Endometrial microvascular endothelial cells (primary cell): ENCODE measurements around the gene GSX2. TPM values are rescaled to one million over a fixed set of nuclear protein-coding genes. Genes with fewer than 3 reads are reported as not detected.

ENCODE experiments used
- in situ Hi-C: cut with HindIII; loops from 2 replicates; pipeline ENCODE4 v1.10.0; 2017; ENCODE audit warnings: low sequenced_read_pairs, low pct_unique_long_range_greater_than_20kb; ENCODE audit errors: inconsistent ontology term
- total RNA-seq: library from RNA; depleted of rRNA; stranded (reverse); fragments of >200 nt; gene quantifications from one replicate; pipeline ENCODE4 v1.2.3, GENCODE V29; 2015; ENCODE audit errors: inconsistent ontology term

Gene GSX2
- total RNA-seq, 1 donor from 2014 or later = not detected

DNA sequence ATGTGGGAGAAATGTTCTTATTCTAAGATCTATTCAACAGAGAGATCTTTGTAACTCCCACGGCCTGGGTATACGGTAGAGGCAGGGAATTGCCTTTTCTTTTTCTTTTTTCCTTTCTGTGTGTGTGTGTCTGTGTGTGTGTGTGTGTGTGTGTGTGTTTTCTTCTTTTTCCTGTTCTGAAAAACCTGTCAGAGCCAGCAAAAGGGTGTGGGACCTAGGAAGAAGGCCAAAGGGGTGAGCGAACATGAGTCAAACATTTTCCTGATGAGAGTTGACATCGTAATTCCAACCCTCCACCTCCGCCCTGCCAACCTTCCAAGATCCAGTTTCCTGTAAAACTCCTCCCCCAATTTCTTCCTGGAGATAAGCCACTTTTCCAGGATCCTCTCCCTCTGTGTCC is 32.8 kb upstream of the GSX2 start:
- in situ Hi-C loops = loop anchor here (25.0 kb wide), 1 partner anchor 130 kb away; no protein-coding TSS in a partner anchor

DNA sequence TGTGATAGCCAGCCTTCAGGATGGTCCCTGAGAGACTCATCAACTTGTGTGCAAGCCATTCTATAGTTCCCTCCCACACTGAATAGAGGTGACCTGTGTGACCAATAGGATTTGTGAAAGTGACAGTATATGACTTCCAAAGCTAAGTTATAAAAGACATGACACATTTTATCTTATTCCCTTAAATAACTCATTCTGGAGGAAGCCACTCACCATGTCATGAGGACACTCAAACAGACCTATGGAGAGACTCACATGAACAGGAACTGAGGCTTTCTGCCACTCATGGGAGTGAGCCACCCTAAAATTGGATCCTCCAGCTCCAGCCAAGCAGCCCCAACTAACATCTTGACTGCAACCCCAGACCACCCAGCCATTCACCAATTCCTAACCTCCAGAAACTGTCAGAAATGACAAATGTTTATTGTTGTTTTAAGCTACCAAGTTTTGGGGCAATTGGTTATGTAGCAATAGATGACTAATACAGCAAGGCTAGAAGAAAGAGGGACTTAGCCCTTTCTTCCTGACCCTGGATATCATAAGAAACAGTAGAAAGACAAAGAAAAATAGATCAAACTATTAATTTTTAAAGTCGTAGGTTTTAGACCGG is 26.6 kb upstream of the GSX2 start:
- in situ Hi-C loops = loop anchor here (25.0 kb wide), 1 partner anchor 136 kb away; no protein-coding TSS in a partner anchor

DNA sequence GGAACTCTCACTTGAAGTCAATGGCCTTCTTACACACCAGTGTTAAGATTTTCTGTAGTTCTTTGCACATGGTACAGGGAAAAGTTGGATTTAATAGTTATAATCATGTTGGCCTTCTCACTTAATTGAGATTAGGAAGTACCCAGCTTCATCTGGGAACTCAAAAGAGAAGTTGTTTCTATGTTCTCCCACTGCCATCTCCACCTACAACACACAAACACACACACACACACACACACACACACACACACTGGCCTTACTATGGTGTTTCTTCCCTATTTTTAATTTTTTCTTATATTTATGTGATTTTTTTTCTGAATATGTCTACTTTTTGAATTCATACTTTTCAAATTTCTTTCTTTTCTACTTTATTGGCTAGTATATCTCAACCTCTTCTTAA is 25.6 kb upstream of the GSX2 start:
- in situ Hi-C loops = loop anchor here (25.0 kb wide), 1 partner anchor 137 kb away; no protein-coding TSS in a partner anchor

DNA sequence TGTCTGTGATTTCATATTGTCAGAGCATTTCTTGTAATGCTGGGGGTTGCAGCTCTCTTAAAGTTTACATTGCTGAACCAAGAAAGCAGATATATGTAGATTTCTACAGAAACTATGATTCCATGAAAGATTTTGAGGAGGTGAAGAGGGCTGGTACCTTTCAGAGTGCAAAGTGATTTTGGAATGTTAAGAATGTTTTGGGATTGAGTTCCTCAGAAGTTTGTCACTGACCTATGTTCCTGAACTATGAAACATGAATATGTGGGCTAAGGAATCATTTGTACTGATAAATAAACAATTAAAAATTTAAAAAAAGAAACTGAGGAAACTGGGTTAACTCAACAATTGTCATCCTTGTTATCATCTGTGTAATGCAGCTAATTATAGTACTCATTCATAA is 23.3 kb upstream of the GSX2 start:
- in situ Hi-C loops = no loop called here

DNA sequence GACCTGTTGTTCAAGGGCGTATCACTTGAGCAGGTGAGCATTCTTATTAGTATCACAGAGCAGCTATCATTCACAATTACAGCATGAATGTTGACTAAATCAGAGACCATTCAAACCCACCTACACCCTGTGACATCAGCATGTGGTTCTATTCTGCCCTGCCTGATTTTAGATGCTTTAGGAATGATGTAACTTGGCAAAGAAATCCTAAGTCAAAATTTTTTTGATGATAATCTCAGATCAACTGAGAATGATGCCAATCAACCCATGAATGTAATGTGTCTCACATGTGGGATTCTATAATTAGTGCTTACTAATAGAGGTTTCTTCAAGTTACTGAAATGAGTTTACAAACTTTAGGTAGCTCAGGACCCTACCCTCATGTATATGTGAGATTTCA is 22.2 kb upstream of the GSX2 start:
- in situ Hi-C loops = no loop called here

DNA sequence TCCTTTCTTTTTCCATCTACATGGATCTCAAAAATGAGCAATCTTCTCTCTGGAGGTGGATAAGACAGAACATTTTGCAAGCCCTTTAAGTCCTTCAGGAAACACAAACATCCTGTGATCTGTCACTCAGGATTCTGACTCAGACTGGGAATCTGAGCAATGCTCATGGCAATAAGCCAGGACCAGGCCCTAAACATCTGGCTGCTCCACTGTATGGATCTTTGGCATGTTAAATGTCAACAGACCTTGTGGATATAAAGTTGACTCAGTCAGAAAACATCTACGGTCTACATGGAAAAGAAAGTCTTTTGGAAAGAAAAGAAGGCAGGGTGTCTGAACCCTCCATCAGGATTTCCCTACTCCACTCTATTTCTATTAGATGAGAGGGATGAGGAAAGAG is 17.8 kb upstream of the GSX2 start:
- in situ Hi-C loops = no loop called here

DNA sequence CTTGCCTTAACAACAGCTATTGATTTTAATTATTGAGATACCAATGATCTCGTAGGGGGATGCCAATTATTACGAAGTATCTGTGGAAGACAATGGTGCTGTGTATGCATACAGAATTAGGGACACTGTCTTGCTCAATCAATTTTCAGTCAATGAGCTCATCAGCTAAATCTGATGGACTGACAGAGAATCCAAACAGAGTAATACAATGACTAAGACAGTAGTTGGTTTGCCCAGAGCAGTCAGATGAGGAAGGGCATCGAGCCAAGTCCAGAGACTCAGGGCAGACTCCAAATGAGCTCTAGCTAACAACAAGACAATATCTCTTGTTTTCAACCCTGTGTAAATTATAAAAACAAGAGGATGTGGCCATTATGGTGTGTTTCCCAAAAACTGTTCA is 14.7 kb upstream of the GSX2 start:
- in situ Hi-C loops = no loop called here

DNA sequence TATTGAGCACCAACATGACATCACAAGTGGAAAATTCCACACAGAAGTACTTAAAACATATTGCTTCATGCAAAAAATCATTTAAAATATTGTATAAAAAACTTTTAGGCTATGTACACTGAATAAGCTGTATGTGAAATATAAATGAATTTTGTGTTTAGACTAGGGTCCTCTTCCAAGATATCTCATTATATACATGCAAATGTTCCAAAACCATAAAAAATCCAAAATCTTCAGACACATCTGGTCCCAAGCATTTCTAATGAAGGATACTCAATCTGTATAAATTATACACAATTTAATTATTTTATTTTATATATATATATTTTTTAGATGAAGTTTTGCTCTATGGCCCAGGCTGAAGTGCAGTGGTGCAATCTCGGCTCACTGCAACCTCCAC is 10.1 kb upstream of the GSX2 start:
- in situ Hi-C loops = no loop called here

DNA sequence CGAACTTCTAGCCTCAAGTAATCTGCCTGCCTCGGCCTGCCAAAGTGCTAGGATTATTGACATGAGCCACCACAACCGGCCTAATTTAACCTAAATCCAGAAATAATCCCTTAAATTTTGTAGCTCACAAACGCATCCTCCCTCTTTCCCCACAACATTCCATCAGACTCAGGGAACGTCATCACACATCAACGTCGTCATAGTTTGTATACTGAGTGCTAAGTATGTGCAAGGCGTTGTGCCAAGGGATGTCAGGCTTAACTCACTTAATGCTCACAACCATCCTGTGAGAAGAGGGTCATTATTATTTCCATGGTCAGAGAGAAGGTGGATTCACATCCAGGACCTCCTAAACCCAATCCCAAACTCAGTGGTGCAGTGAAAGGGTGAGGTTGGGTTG is 9.6 kb upstream of the GSX2 start:
- in situ Hi-C loops = no loop called here

DNA sequence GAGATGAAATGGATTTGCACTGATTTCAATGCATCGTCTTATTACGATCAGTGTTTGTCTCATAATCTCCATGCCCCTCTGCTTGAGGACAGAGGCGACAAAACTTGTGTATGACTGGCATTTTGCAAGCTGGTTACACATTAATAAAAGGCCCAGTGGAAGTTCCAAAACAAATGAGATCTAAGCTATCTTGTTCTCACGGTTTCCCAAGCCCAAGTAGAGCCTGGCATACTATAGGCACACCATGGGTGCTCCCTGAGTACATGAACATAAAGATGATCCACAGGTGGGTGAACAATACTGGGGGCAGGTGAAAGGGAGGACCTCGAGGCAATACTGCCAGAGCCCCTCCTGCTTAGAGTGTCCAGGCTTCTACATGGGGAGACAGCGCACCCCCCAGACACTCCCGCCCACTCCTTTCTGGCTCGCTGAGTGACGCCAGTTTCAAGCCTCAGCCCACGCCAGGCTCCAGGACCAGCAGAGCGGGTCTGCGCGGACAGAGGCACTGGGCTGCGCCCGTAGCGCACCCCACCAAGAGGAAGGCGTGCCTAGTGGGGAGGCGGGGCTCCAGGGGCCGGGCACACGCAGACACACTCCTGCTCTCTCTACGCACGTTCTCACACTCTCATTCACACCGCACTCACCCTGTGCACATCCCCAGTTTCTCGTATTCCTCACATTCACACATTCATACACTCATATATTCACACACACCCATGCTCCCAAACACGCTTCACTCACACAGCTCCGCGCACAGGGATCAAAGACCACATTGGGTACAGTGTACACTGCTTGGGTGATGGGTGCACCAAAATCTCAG is 8.9 kb upstream of the GSX2 start:
- in situ Hi-C loops = no loop called here

DNA sequence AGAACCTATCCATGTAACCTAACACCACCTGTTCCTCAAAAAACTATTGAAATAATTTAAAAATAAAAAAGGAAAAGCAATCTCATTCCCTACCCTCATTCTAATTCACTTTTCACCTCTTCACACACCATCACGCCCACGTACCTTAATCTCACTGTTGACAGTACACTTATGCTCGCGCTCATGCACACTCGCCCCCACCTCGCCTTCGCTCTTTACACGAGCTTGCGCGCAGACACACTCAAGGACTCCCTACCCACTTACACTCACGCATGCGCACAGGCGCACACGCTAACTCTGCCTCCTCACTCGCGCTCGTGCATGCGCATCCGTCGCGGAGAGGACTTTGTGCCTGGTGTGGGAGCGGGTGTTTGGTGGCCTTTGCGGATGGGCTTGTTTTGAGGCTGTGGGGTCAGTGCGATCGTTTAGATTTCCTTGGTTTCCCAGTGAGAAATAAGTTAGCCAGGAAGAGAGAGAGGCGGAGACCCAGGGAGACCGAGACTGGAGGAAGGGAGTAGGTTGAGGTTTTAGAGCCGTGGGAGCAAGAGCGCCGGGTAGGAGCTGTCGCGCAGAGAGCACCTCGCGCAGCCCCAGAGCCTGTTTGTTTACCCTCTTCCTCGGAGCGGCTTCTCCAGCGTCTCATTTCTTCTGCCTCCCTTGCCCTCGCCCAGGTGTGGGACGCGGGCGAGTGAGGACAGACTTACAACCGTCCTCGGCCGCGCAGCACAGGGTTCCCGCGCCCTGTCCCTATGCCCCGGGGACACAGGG is 8.1 kb upstream of the GSX2 start:
- in situ Hi-C loops = no loop called here

DNA sequence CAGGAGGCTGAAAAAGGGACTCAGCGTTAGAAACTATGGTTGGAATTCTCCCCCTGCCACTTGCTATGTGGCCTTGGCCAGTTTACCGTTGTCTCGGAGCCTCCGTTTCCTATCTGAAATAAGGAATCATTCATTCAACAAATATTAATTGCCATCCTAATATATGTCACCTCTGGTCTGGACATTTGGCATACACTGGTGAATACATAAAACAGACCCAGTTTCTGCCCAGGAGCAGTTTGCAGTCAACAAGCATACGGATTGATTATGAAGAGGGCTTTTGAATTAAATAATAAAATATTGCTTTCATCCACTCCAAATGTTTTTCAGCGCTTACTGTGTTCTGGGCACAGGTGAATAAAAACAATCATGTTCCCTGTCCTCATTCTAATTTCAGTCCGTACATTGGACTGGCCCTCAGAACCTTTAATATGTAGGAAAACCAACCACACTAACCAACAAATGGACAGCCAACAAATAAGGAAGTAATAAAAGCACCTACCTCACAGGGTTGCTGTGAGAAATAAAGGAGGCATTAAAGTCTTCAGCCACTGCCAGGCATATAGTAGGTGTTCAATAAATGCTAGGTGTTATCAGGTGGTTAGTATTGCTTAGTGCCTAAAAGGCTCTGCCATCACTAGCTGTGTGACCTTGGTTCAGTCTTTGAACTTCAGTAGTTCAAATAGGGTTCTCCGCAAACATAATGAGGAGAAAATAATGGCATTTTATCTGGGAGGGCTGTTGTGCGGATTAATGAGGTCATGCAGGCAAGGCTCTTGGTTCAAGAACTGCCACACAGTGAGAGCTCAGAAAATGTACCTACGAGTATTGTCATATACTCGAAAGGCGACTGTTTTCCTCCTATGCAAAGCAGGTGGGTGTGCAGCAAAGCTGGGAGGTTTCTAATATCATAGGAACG is 7.3 kb upstream of the GSX2 start:
- in situ Hi-C loops = no loop called here

DNA sequence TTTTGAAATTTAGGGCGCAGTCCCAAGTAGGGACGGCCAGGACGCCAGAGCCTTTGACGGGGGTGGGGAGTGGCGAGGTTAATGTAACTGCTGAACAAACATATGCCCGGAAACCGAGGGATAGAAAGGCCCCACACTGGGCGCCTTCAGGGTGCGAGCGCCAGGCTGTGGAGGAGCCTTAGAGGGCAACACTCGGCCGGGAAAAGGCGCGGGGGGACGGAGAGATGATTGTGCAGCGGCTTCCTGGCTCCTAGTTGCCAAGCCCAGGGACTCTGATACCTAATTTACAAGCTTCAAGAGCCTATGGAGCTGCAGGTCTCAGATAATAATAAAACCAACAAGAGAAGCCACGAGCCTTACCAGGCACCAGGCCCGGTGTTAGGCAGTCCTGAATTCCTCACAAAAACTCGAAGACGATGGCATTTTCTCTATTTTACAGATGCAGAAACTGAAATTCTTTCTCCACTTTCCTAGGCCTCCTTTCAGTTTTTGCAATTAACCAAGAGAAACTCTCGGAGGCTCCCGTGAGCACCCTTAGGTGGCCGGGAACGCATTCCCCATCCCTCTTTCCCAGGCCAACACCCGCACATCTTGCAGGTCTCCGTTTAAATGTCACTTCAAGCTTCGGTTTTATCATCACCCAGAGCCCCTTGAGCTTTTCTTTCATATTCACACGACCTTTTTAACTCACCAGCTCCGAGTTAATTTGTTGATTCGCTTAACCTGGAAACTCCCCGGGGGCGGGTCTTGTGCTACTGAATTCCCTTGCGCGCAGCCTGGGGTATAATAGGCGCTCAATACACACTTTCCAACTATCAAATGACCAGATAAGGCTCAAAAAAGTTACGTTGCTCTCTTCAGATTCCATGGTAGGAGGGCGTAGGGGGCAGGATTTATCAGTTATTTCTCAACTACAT is 6.4 kb upstream of the GSX2 start:
- in situ Hi-C loops = no loop called here

DNA sequence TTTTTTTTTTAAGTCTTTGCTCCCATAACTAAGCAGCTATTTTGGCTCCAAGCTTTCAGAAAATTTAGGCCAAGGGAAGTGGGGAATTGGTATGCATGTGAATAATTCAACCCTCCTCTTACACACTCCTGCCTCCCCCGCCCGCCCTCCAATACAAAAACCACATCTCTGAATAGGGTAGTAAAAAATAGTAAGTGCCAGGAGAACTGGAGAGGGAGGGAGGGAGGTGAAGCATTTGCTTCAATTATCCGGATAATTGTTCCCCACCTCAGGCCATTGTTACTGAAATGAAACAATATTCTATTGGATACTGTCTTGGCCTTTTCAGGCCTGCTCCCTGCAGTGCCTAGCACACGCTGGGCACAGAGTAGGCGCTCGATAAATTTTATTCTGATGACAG is 5.5 kb upstream of the GSX2 start:
- in situ Hi-C loops = no loop called here

DNA sequence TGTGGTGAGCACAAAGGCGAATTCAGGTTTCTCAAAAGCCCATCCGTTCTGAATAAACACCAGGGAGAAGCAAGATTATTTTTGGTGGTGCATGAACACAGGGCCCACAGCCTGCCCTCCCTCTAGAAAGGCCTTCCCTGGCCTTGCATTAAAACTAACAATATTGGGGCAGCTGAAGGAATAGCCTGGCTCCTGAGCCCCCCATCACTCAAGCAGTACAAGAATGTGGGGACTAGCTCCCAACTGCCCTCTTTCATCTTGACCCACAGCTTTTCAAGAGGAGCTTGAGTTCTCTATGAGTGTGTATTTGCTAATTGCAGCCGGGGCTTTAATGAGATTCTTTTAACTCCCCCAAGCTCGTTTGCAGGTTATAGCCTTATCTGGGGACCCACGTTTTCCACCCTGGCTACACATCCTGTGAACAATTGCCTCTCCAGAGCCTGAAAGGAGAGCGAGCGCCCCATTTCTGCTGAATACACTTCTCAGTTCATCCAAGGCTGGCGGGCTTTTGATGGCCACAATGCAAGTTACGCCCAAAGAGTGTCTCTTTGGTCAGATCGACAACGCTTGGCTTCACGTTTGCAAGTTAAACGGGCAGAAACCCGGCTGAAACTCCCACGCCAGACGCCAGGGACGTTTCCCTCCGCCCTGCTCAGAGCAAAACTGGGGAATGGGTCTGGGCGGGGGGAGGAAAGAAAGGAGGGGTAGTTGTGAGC is 4.7 kb upstream of the GSX2 start:
- in situ Hi-C loops = no loop called here

DNA sequence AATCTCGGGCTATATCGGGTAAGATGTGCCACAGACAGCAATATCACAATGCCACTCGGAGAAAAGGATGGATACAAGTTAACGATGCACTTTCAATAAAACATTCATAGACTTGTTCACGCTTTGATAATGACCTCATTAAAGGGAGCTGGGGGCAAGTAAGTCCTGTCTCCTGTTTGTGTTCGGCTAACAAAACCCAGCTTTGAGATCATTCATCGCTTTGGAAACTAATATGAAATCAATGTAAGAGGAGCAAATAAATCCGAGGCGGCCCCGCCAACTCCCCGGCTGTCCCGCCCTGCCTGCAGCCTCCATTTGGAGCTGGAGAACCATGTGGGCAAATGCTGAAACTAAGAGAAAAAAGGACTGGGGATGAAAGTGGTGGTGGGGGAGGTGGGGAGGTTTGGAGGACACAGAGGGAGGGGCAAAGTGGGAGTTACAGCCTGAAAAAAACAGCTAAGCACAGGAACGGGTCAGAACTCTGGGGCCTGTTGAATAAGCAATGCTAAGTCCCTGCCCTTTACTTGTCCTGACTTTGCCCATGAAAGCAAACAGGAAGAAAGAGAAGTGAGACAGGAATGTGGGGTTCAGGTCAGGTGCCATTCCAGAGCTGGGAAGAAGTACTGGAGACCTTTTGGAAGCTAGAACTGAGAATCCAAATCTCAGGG is 3.5 kb upstream of the GSX2 start:
- in situ Hi-C loops = no loop called here

DNA sequence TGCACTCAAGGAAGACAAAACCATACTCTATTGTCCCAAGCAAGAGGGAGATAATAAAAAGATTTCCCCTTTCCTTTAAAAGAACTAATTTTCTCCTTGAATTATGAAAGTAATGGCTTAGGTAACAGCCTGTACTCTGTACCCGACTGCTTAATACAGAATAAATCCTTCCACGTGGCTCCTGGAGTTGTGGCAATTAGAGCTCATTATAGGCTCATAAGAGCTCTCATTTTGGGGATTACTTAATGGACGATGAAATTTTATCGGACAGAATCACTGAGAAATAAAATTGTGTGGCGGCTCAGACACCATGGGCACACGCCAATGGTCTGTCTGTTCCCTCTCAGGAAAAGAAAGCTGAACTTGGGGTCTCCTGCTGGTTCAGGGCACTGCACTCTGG is 2.8 kb upstream of the GSX2 start:
- in situ Hi-C loops = no loop called here
